Measurements from ENCODE around the gene MELTF. TPM values are rescaled to one million over a fixed set of nuclear protein-coding genes. Genes with fewer than 3 reads are reported as not detected.

Gene MELTF
- total RNA-seq, 1 donor from 2014 or later = 31.8 TPM

- H3K4me1 Mint-ChIP-seq (ENCODE audit: low read depth, unreplicated experiment) = peaks cover 40% of the 10 kb centered on the region
- no peak for DNase-seq
- peaks cover 23% of the 10 kb centered on the region for H3K27me3 Mint-ChIP-seq (ENCODE audit: unreplicated experiment)
- peak overlapping the region; percentile 31 for H3K27ac Mint-ChIP-seq (ENCODE audit: unreplicated experiment)
- peak overlapping the region; percentile 60 for H3K4me3 Mint-ChIP-seq (ENCODE audit: unreplicated experiment)
- H3K36me3 Mint-ChIP-seq (ENCODE audit: unreplicated experiment) = no peaks in the 10 kb centered on the region
- TF ChIP-seq CTCF (IDR thresholded peaks at IDR 0.05; ENCODE audit: partially characterized antibody, unreplicated experiment) = no peak
- H3K9me3 Mint-ChIP-seq (ENCODE audit: unreplicated experiment) = peaks cover 16% of the 10 kb centered on the region
Observed at GRCh38 chr3:197025736-197026480, 3.7 kb downstream of the MELTF start.

GRCh38 chr3:197024881-197025735 lies 4.5 kb downstream of the MELTF start:
- Mint-ChIP-seq H3K4me1 (ENCODE audit: low read depth, unreplicated experiment) (peaks cover 40% of the 10 kb centered on the region), H3K9me3 (ENCODE audit: unreplicated experiment) (peaks cover 16% of the 10 kb centered on the region), H3K36me3 (ENCODE audit: unreplicated experiment) (no peaks in the 10 kb centered on the region), H3K27ac (ENCODE audit: unreplicated experiment) (peak overlapping the region; percentile 59), H3K4me3 (ENCODE audit: unreplicated experiment) (peak overlapping the region; percentile 78), H3K27me3 (ENCODE audit: unreplicated experiment) (peaks cover 25% of the 10 kb centered on the region)
- TF ChIP-seq CTCF (IDR thresholded peaks at IDR 0.05; ENCODE audit: partially characterized antibody, unreplicated experiment) = no peak
- DNase-seq = no peak

- H3K9me3 Mint-ChIP-seq (ENCODE audit: unreplicated experiment) = peaks cover 16% of the 10 kb centered on the region
- no peak for TF ChIP-seq CTCF (IDR thresholded peaks at IDR 0.05; ENCODE audit: partially characterized antibody, unreplicated experiment)
- H3K27me3 Mint-ChIP-seq (ENCODE audit: unreplicated experiment) = peaks cover 26% of the 10 kb centered on the region
- H3K4me3 Mint-ChIP-seq (ENCODE audit: unreplicated experiment) = peak overlapping the region; percentile 78
- peaks cover 47% of the 10 kb centered on the region for H3K4me1 Mint-ChIP-seq (ENCODE audit: low read depth, unreplicated experiment)
- DNase-seq = no peak
- no peaks in the 10 kb centered on the region for H3K36me3 Mint-ChIP-seq (ENCODE audit: unreplicated experiment)
- H3K27ac Mint-ChIP-seq (ENCODE audit: unreplicated experiment) = peak overlapping the region; percentile 59
Observed at GRCh38 chr3:197023998-197024651, 5.5 kb downstream of the MELTF start.

GRCh38 chr3:197023241-197023997 lies 6.2 kb downstream of the MELTF start:
- Mint-ChIP-seq H3K4me3 (ENCODE audit: unreplicated experiment) (peak overlapping the region; percentile 53), H3K9me3 (ENCODE audit: unreplicated experiment) (peaks cover 17% of the 10 kb centered on the region), H3K27ac (ENCODE audit: unreplicated experiment) (peak overlapping the region; percentile 80), H3K27me3 (ENCODE audit: unreplicated experiment) (peaks cover 26% of the 10 kb centered on the region), H3K4me1 (ENCODE audit: low read depth, unreplicated experiment) (peaks cover 47% of the 10 kb centered on the region), H3K36me3 (ENCODE audit: unreplicated experiment) (no peaks in the 10 kb centered on the region)
- no peak for TF ChIP-seq CTCF (IDR thresholded peaks at IDR 0.05; ENCODE audit: partially characterized antibody, unreplicated experiment)
- DNase-seq = no peak

Data from glutamatergic neuron (in vitro differentiated cells).